Measurements from ENCODE around the gene CNTNAP2.
"Not testable (repeated sequence)": the region's sequence is repeated elsewhere in the genome, so short reads cannot be mapped to it uniquely, and the experiment has no call there.

Gene CNTNAP2

DNA sequence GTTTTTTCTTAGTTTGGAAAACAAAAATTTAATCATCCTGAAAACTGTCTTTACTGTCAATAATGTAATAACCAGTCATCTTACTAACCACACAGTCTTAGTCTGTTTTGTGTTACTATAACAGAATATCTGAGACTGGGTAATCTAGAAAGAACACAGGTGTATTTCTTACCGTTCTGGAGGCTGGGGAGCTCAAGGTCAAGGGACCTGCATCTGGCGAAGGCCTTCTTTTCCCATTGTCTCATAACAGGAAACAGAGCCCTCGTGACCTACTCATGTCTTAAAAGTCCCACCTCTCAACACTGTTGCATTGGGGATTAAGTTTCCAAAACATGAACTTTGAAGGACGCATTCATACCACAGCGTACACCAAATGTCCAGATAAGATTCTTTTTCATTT is 932.3 kb downstream of the CNTNAP2 start:
- no peak for DNase-seq

DNA sequence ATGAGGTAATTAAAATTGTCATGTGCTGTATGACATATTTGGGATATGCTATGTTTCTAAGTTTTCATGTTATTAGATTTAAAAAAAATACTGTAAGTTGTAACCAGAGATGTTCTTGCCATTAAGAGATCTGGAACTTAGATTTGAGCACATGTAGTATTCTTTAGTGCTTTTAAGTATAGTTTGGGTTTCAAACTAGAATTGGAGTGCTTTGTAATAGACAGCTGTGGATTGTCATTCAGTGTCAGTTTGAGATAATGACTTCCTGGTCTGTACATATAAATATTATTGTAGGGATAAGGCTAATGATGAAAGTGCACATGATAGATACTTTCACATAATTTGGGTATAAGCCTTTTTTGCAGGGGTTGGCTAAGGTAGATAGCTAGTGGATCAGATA is 936.2 kb downstream of the CNTNAP2 start:
- DNase-seq: no peak

DNA sequence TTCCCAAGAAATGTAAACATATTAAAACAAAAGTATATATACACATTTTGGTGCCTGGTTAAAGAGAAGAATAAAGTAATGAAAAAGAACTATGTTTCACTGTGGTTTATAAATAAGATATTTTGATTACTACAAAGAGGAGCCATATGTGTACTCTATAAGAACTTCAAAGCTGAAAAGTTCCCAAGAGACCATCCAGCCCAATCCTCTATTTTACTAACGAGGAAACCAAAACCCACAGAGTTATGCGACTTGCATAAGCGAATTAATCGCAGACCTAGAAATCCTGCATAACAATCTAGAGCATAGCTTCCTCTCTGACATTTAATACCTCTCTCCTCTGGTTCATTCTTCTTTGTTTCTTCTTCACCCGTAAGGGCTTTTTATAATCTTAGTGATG is 937.1 kb downstream of the CNTNAP2 start:
- DNase-seq: no peak

DNA sequence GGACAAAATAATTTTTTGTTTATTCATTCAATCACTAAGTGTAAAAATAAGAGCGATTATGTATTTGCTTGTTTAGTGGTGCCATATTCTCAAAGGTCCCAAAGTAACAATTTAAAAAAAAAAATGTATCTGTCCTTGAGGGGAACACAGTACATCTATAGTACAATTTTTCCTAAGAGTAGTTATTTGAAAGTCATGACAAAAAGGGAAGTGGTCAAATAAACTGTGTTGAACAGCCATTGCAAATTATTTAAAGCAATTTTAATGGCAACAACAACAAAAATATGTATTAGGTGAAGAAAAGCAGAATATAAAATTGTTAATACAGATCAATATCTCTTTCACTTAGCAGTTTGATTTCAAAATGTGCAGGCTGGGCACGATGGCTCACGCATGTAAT is 943.5 kb downstream of the CNTNAP2 start:
- no peak for DNase-seq

DNA sequence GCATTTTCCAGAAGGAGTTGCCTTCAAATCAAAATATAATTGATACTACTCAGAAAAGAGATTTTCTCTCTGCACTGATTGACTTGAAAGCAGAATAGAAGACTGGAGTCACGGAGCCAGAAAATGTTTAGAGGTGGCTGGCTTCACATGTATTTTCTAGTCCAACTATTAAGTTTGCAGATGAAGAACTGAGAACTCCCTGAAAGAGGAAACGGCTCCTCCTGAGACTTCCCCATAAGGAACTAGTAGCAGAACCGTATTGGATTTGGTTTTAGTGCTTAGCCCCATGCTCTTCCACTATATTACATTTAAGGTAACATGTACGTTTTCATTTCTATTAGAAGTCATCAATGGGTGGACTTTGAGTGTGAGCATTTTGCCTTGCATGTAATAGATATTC is 946.3 kb downstream of the CNTNAP2 start:
- DNase-seq: no peak

DNA sequence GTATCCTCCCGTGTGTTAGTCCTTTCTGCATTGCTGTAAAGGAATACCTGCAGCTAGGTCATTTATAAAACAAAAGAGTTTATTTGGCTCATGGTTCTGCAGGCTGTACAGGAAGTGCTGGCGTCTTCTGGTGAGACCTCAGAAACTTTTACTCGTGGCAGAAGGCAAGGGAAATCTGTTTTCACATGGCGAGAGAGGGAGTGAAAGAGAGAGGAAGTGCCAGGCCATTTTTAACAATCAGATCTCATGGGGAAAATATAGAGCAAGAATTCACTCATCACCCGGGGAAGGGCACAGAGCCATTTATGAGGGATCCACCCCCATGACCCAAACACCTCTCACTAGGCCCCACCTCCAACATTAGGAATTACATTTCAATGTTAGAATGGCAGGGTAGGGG is 952.2 kb downstream of the CNTNAP2 start:
- no peak for DNase-seq

DNA sequence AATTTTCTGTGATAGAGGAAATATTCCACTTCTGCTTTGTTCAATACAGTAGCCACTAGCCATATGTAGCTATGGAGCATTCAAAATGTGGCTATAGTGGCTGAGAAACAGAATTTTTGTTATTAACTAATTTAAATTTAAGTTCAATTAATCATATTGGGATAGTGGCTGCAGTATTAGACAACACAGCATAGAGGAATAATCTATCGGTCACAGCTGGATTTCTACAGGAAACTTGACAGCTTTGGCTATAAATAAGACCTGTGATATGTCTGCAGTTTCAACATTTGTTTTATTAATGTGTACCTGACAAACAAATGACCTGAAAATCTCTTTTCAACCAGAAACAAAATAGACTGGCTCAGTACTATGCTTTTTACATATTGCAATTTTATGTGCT is 953.2 kb downstream of the CNTNAP2 start:
- no peak for DNase-seq

DNA sequence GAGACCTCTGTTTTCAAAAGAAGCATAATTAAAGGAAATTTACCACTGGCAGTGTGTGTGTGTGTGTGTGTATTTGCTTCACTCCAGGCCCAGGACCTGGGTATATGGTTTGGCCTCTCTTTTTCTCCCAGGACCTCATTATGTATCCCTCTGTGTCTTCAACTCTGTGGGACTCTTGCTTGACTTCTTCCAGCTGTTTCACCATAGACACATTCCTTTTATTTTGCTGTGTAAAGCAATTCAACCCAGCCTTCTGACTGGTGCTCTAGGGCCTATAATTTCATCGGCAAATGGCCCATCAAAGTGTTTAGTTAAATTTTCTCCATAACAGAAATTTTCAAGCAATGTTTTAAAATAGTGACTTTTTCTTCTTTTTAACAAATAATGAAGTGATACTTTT is 954.3 kb downstream of the CNTNAP2 start:
- DNase-seq: no peak

DNA sequence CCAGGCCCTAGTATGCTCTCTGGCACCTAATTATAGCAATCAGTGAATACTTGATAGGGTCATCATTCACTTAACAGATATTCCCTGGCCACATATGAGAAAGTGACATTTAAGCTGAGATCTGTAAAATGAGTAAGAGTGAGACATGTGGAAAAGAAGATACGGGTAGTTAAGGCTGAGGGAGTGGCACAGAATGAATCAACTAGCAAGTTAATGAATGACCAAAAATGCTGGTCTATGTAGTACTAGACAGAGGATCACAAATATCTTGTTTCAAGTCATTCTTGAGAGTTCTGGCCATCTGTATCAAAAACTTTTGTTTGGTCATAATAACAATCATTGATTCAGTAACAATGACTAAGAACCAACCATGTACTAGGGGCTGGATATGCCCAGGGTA is 954.9 kb downstream of the CNTNAP2 start:
- DNase-seq: no peak

DNA sequence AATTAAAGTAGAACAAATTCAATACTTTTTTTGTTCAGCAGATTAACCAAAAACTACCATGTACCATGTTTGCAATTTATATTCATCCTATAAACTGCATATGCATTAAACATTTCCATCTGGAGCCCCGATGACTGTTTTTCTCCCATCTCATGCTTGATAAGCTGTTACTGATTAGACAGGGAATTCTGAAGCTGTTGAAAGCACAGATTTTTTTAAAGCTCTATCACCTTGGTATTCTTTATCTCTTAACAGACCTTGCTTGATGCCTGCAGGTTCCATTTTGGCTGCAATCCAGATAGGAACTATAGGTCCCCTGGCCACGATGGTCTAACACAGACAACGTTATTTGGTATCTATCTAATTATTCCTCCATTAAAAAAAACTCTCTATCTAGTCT is 961.7 kb downstream of the CNTNAP2 start:
- DNase-seq: no peak

DNA sequence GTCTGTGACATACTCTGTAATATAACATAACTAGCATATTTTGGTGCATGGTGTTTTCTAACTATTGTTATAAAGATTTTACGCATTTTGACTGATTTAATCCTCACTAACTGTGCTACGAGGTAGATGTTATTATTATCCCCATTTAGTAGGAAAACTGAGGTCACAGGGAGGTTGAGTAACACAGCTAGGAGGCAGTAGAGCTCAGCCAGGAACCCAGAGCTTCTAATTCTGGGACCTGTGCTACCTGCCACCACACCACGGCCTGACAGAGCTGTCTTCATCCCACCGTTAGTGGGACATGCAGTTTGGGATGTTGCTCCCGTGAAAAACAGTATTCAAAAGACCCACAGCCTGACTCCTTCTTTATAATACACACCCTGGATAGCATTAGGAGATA is 962.5 kb downstream of the CNTNAP2 start:
- no peak for DNase-seq

DNA sequence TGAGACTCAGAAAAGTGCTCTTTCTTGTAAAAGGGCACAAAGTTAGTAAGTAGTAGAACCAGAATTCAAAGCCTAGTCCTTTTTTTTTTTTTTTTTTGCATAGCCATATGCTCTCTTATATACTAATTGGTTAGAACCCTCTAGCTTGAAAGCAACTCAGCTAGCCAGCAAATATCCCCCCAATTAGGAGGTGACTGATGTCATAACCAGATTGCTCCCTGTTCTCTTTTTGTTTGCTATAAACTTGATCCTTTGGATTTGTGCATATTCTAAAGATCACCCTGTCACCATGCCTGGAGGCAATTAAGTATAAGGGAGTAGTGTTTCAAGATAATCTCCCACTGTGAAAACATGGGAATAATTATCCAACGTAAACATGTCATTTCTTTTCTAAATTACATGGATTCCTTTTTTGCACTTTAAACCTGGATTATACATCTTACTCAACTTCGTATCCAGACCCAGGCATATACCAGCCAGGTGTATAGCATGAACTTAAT is 963.4 kb downstream of the CNTNAP2 start:
- no peak for DNase-seq

DNA sequence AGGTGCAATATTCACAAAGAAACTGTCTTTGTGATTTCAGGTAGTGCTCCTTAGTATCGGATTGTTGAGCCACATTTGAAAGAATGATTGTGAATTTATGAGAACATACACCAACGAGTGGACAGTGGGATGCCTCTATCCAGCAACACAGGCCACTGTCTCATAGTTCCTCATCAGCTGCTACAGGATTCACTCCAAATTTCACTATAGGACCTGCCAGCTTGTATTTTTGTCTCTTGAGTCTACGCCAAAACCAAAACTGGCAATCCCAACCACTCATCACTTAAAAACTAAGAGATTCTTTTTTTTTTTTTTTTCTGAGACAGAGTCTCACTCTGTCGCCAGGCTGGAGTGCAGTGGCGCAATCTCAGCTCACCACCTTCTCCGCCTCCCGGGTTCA is 964.5 kb downstream of the CNTNAP2 start:
- no peak for DNase-seq

DNA sequence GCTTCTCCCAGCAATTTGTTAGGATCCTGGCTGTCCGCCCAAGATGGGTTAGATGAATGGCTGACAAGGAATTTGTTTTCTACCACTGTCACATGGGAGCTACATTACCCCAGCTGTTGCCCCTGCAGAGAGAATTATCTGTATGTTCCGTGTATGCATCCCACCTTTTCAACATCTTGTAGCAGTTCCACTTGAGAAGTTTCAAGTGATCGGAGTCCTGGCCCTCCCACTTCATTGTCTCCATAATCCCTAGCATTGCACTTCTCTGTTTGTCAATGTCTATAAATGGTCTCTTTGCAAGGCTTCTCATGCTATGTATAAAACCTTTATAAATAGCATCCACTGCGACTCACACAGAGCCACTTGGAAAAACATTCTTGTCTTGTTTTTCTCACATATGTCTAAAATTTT is 972.5 kb downstream of the CNTNAP2 start:
- no peak for DNase-seq

DNA sequence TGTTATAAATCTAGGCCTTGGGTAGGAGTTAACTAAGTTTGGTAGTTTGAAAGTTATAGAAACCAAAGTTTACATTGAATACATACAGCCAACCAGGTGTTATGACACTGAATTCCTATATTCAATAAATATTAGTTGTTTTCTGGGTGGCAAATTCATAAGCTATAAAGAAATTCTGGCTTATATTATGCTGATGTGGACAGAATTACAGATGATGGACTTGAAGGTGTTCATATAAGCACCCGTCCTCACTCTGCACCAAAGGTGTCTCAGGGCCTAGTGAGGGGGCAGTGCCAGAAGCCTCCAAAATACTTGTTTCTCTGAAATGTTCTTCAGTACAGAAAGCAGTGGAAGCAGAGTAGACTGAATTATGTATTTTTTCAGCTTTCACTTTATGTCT is 973.0 kb downstream of the CNTNAP2 start:
- DNase-seq: no peak

DNA sequence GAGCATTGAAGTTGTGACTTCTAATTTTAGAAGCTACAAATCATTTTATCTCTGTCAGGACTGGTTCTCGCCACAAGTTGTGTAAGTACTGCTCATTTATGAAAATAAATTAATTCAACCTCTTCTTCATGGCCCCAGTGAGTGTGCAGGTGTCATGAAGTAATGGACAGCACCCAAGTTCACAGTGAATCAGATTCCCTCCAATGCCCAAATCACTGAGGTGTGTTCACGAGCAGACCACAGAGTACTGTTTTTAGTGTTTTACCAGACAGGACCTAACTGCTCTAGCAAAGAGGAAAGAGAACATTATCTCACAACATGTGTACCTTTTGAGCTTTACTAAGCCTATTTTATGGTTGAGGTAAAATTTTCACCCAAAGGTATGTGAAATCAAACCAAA is 980.0 kb downstream of the CNTNAP2 start:
- DNase-seq: no peak

DNA sequence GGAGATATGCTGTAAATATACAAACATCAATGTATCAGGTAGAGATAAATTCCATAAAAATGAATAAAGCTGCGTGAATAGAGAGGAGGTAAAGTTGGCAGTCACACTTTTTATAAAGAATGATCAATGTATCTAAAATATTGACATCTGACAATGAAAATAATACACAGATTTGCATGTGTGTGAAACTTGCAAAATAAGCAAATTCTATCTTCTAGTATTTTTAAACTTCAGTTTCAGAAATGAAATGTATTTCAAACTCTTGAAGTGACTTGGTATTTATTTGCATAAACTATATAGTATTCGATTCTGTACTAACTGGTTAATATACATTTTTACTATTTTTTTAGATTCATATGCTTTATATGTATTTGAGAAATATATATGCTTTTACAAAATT is 986.6 kb downstream of the CNTNAP2 start:
- no peak for DNase-seq

DNA sequence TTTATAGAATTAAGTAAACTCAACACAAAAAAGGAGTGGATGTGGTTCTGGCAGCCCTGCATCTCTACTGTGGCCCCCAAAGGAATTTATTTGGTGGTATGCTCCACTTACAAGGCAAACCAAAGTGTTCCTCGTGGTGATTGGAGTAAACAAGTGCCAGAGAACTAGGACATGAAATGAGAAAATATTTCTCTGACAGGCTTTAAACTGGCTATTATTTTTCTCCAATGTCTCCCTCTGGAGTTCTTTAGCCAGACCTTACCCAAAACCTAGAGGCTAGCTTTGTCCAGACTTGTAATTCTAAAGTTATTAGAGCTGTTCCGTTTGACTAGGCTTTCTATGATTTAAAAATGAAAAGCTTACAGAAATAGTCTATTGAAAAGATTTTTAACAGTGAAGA is 990.1 kb downstream of the CNTNAP2 start:
- DNase-seq: no peak

DNA sequence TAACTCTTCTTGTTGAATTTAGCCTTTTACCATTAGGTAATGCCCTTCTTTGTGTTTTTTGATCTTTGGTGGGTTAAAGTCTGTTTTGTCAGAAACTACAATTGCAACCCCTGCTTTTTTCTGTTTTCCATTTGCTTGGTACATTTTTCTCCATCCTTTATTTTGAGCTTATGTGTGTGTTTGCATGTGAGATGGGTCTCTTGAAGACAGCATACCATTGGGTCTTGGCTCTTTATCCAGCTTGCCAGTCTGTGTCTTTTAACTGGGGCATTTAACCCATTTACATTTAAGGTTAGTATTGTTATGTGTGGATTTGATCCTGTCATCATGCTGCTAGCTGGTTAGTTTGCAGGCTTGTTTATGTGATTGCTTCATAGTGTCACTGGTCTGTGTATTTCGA is 997.9 kb downstream of the CNTNAP2 start:
- DNase-seq: not testable (repeated sequence)

DNA sequence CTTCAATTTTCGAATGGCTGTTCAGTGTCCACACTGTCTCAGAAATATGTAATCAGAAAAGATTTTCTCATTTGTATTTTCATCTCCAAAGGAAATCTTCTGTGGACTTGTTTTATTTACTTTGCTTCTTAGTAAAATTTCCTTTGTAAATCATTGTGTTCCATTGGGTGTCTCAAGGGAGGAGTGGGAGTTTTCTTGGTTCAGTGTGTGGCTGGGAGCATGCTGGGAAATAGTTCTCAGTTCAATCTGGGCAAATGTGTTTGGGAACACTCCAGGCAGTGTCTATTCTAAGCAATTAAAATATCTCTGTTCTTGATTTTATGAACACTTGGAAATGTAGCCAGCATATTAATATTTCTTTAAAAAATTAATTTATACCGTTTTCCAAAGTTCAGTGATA is 1019.8 kb downstream of the CNTNAP2 start:
- DNase-seq: no peak

DNA sequence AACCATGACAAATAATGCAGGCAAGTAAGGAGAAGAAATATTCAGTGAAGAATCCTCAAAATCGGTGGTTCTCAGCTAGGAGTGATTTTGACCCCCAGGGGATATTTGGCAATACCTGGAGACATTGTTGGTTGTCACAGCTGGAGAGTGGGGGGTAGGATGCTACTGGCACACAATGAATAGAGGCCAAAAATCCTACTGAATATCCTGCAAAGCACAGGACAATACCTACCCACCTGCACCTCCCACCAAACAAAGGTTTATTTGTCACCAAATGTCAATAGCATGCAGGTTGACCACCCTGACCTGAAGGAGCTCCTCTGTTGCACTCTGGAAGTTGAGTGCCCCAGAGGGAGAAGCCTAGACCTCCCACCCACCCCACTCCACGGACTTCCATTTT is 1028.6 kb downstream of the CNTNAP2 start:
- DNase-seq: no peak

DNA sequence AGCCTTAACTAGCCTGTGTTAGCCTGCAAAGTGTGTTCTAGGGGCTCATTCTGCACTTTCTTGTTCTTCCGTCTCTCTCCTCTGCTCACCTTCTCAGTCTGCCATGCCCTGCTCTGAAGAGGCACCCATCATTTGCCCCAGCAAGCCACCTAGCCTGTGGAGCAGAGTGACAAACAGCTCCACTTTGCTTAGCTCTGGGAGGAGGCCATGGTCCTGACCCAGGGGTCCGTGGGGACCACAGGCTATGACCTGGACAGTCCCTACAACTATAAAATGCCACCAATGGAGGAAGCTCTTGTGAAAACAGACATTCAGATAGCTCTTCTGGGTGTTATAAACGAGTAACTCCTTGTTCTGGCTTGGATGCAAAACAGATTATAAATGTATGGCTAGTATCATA is 1029.6 kb downstream of the CNTNAP2 start:
- no peak for DNase-seq

DNA sequence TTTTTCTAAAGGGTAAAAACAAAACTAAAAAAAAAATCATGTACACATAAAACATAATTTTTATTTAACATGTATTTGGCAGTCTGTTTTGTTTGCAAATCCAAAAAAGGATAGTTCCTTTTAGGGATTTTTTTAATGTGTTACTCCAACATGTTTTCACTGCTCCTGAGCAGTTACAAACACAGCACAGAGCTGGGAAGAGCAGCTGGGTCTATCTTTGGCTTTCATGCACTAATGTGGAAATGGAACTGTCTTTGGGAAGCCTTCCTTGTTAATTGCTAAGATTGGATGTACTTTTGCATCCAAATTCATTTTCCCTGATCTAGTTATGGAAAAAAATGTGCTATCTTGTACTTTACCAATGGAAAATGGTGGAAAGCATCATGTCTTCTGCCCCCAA is 1035.1 kb downstream of the CNTNAP2 start:
- no peak for DNase-seq

DNA sequence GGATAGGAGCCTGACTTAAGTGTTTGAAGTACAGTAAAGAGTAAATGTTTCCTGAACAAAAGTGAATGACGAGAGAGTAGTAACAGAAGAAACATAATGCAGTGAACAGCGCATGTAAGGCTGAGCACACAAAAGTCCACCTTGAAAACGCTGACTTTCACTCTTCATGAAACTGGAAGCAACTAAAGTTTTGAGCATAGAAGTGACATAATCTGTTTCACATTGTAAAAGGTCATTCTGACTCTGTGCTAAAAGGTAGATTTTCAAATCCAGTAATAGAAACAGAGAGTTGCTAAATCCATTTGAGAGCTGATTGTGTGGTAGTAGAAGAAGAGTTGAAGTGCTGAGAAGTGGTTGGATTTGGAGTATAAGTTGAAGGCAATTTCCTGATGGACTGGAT is 1037.0 kb downstream of the CNTNAP2 start:
- DNase-seq: no peak

DNA sequence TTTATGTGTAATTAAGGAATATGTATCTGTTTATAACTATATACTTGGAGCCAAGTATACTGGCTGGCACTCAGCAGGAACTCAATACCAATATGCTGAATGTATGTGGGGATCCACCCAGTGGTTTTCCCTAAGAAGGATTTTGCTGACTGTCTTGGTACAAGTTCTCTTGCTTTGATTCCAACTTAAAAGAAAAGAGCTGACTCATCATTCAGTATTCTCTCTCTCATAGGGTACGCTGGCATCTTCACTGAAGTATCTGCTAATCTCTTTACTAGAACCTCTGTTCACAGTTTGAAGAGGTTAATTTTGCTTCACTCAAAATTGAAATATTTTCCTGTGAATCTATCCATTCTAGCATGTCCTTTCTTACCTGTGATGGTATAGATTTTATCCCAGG is 1044.8 kb downstream of the CNTNAP2 start:
- DNase-seq: no peak

DNA sequence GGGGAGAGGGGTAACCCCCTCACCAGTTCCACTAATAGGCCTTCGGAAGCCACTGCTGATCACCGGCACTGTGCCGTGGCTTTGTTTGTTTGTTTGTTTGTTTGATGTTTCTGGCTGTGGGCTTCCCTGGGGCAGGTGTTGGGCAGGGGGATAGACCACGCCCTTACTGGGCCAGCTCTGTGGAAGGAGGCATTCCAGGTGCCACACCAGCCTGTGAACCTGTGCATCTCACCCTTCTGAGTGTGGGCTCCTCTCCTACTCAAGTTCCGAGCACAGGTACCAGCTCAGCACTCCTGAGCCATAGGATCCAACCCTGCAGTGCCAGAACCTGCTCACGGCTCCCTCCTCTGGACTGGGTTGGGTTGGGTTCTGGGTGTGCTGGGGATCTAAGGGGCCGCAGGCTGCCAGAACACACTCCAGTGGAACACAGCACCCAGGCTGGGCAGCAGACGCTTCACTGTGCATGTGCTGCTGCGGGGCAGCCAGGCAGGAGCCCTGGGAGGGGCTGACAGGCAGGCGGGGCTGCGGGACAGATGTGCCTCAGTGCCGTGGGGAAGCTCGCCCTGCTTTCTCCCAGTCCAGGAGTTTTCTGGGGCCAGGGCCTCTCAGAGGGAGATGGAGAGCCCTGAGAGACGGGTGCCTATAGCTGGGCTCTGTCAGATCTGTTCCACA is 1053.9 kb downstream of the CNTNAP2 start:
- DNase-seq: no peak
